Measurements from ENCODE around the gene RBFOX1. TPM values are rescaled to one million over a fixed set of nuclear protein-coding genes. Genes with fewer than 3 reads are reported as not detected.

Gene RBFOX1
- total RNA-seq, 1 donor from 2014 or later = 0.84 TPM

GRCh38 chr16:7534749-7535148 is 202.1 kb downstream of the RBFOX1 start:
- H3K27me3 Mint-ChIP-seq (ENCODE audit: low read depth, unreplicated experiment) = no peaks in the 10 kb centered on the region
- DNase-seq (ENCODE audit: low read depth) (no peak), FAIRE-seq (no peak)
- H3K27me3 ChIP-seq (ENCODE audit: insufficient read depth, low read length) = no peaks in the 10 kb centered on the region
- H3K4me3 Mint-ChIP-seq (ENCODE audit: unreplicated experiment) = no peak overlapping the region
- H3K4me1 Mint-ChIP-seq (ENCODE audit: low read depth, unreplicated experiment) = no peaks in the 10 kb centered on the region
- H4K20me1 ChIP-seq (ENCODE audit: insufficient read depth, low read length) = no peaks in the 10 kb centered on the region
- no peak overlapping the region for H2AFZ ChIP-seq (ENCODE audit: low read depth, low read length)
- no peak overlapping the region for H3K4me3 ChIP-seq (ENCODE audit: insufficient read depth, low read depth, low read length)
- H3K9me3 Mint-ChIP-seq (ENCODE audit: unreplicated experiment) = no peaks in the 10 kb centered on the region
- no peak overlapping the region for H3K9ac ChIP-seq (ENCODE audit: low read length)
- no peak overlapping the region for H3K27ac Mint-ChIP-seq (ENCODE audit: unreplicated experiment)
- no peaks in the 10 kb centered on the region for H3K36me3 Mint-ChIP-seq (ENCODE audit: low read depth, unreplicated experiment)
- peaks cover 5% of the 10 kb centered on the region for H3K9me3 ChIP-seq (ENCODE audit: insufficient read depth, low read depth, low read length)
- H3K79me2 ChIP-seq (ENCODE audit: insufficient read depth, low read length) = no peaks in the 10 kb centered on the region
- no peak overlapping the region for H3K27ac ChIP-seq (ENCODE audit: low read depth, low read length)
- no peaks in the 10 kb centered on the region for H3K4me1 ChIP-seq (ENCODE audit: insufficient read depth, low read length)
- TF ChIP-seq EZH2 (IDR thresholded peaks at IDR 0.05; ENCODE audit: insufficient read depth, low read length) = no peak
- TF ChIP-seq, protein P1, sequence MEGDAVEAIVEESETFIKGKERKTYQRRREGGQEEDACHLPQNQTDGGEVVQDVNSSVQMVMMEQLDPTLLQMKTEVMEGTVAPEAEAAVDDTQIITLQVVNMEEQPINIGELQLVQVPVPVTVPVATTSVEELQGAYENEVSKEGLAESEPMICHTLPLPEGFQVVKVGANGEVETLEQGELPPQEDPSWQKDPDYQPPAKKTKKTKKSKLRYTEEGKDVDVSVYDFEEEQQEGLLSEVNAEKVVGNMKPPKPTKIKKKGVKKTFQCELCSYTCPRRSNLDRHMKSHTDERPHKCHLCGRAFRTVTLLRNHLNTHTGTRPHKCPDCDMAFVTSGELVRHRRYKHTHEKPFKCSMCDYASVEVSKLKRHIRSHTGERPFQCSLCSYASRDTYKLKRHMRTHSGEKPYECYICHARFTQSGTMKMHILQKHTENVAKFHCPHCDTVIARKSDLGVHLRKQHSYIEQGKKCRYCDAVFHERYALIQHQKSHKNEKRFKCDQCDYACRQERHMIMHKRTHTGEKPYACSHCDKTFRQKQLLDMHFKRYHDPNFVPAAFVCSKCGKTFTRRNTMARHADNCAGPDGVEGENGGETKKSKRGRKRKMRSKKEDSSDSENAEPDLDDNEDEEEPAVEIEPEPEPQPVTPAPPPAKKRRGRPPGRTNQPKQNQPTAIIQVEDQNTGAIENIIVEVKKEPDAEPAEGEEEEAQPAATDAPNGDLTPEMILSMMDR (IDR thresholded peaks at IDR 0.05; ENCODE audit: insufficient read depth, low read depth, low read length) = no peak
- no peak overlapping the region for H3K4me2 ChIP-seq (ENCODE audit: low read length)
- no peaks in the 10 kb centered on the region for H3K36me3 ChIP-seq (ENCODE audit: insufficient read depth, low read length)

DNA sequence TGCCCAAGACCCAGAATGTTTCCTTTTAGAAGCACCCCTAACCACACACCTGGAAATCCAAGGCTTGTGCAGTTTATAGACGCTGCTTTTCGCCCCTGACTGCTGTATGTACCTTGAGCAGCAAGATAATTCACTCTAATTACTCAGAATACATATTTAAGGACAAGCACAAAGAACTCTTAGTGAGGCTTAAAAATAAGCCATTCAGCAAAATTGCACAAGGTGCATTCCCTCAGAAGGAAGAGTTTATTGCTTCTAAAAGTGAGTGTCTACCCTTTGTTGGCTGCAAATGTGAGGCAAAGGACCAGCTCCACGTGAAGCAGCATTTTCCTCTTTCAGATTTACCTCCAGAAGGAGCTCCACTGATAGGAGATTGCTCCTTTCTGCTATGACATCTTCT is 208.4 kb downstream of the RBFOX1 start:
- no peak for FAIRE-seq
- H2AFZ ChIP-seq (ENCODE audit: low read depth, low read length) = no peak overlapping the region
- DNase-seq (ENCODE audit: low read depth) = no peak
- H3K36me3 Mint-ChIP-seq (ENCODE audit: low read depth, unreplicated experiment) = no peaks in the 10 kb centered on the region
- no peaks in the 10 kb centered on the region for H3K79me2 ChIP-seq (ENCODE audit: insufficient read depth, low read length)
- H3K27me3 Mint-ChIP-seq (ENCODE audit: low read depth, unreplicated experiment) = peaks cover 19% of the 10 kb centered on the region
- H3K27me3 ChIP-seq (ENCODE audit: insufficient read depth, low read length) = no peaks in the 10 kb centered on the region
- no peak overlapping the region for H3K4me3 Mint-ChIP-seq (ENCODE audit: unreplicated experiment)
- no peak overlapping the region for H3K9ac ChIP-seq (ENCODE audit: low read length)
- H3K4me1 ChIP-seq (ENCODE audit: insufficient read depth, low read length) = no peaks in the 10 kb centered on the region
- H3K4me3 ChIP-seq (ENCODE audit: insufficient read depth, low read depth, low read length) = no peak overlapping the region
- H3K36me3 ChIP-seq (ENCODE audit: insufficient read depth, low read length) = no peaks in the 10 kb centered on the region
- H3K4me2 ChIP-seq (ENCODE audit: low read length) = no peak overlapping the region
- H3K9me3 Mint-ChIP-seq (ENCODE audit: unreplicated experiment) = no peaks in the 10 kb centered on the region
- H3K27ac ChIP-seq (ENCODE audit: low read depth, low read length) = no peak overlapping the region
- TF ChIP-seq, protein P1 (IDR thresholded peaks at IDR 0.05; ENCODE audit: insufficient read depth, low read depth, low read length) = no peak
- TF ChIP-seq EZH2 (IDR thresholded peaks at IDR 0.05; ENCODE audit: insufficient read depth, low read length) = no peak
- H3K27ac Mint-ChIP-seq (ENCODE audit: unreplicated experiment) = no peak overlapping the region
- no peaks in the 10 kb centered on the region for H4K20me1 ChIP-seq (ENCODE audit: insufficient read depth, low read length)
- H3K4me1 Mint-ChIP-seq (ENCODE audit: low read depth, unreplicated experiment) = no peaks in the 10 kb centered on the region
- H3K9me3 ChIP-seq (ENCODE audit: insufficient read depth, low read depth, low read length) = no peaks in the 10 kb centered on the region

- no peak for TF ChIP-seq EZH2 (IDR thresholded peaks at IDR 0.05; ENCODE audit: insufficient read depth, low read length)
- TF ChIP-seq, protein P1 (IDR thresholded peaks at IDR 0.05; ENCODE audit: insufficient read depth, low read depth, low read length) = no peak
- no peaks in the 10 kb centered on the region for H3K4me1 ChIP-seq (ENCODE audit: insufficient read depth, low read length)
- no peak for DNase-seq (ENCODE audit: low read depth)
- no peak overlapping the region for H3K27ac ChIP-seq (ENCODE audit: low read depth, low read length)
- no peak overlapping the region for H3K9ac ChIP-seq (ENCODE audit: low read length)
- Mint-ChIP-seq H3K4me3 (ENCODE audit: unreplicated experiment) (no peak overlapping the region), H3K27me3 (ENCODE audit: low read depth, unreplicated experiment) (peaks cover 15% of the 10 kb centered on the region), H3K36me3 (ENCODE audit: low read depth, unreplicated experiment) (no peaks in the 10 kb centered on the region), H3K4me1 (ENCODE audit: low read depth, unreplicated experiment) (peaks cover 2% of the 10 kb centered on the region), H3K9me3 (ENCODE audit: unreplicated experiment) (no peaks in the 10 kb centered on the region), H3K27ac (ENCODE audit: unreplicated experiment) (no peak overlapping the region)
- no peak overlapping the region for H3K4me2 ChIP-seq (ENCODE audit: low read length)
- H3K79me2 ChIP-seq (ENCODE audit: insufficient read depth, low read length) = no peaks in the 10 kb centered on the region
- no peak overlapping the region for H3K4me3 ChIP-seq (ENCODE audit: insufficient read depth, low read depth, low read length)
- FAIRE-seq = no peak
- no peaks in the 10 kb centered on the region for H4K20me1 ChIP-seq (ENCODE audit: insufficient read depth, low read length)
- H2AFZ ChIP-seq (ENCODE audit: low read depth, low read length) = no peak overlapping the region
- no peaks in the 10 kb centered on the region for H3K27me3 ChIP-seq (ENCODE audit: insufficient read depth, low read length)
- H3K9me3 ChIP-seq (ENCODE audit: insufficient read depth, low read depth, low read length) = no peaks in the 10 kb centered on the region
- no peaks in the 10 kb centered on the region for H3K36me3 ChIP-seq (ENCODE audit: insufficient read depth, low read length)
Observed at GRCh38 chr16:7545251-7545650, 212.6 kb downstream of the RBFOX1 start.
